RKO (cell line): ENCODE measurements around the gene MEGF8.
A peak's percentile ranks its signal among the peaks of the same experiment; 100 is the strongest.

ENCODE experiments used
- DNase-seq: peaks from one replicate; pipeline ENCODE4 v3.0.0-alpha.2; 2016; ENCODE audit warnings: low spot score

Gene MEGF8

GRCh38 chr19:42420055-42420544 is 94.7 kb downstream of the MEGF8 start:
- peak; percentile 83 for DNase-seq

GRCh38 chr19:42421101-42421500 is 95.7 kb downstream of the MEGF8 start:
- no peak for DNase-seq

- peak; percentile 65 for DNase-seq
These were observed 96.2 kb downstream of the MEGF8 start for GRCh38 chr19:42421591-42422031.

- DNase-seq = peak; percentile 48
These were observed 96.9 kb downstream of the MEGF8 start for GRCh38 chr19:42422092-42422900.

- peak; percentile 69 for DNase-seq
These were observed 97.5 kb downstream of the MEGF8 start for GRCh38 chr19:42422901-42423461.

- peak; percentile 96 for DNase-seq
These were observed 98.3 kb downstream of the MEGF8 start for GRCh38 chr19:42423462-42424344.

GRCh38 chr19:42424345-42424707 is 98.9 kb downstream of the MEGF8 start:
- DNase-seq = no peak

GRCh38 chr19:42424712-42425131 is 99.3 kb downstream of the MEGF8 start:
- no peak for DNase-seq

- no peak for DNase-seq
These were observed 101.2 kb downstream of the MEGF8 start for GRCh38 chr19:42426643-42427042.

GRCh38 chr19:42427313-42427712 is 101.9 kb downstream of the MEGF8 start, which contains the start of gene LIPE:
Gene LIPE (minus strand): TSS chr19:42427388. CDS start chr19:42427149, 239 bp downstream.
- DNase-seq = no peak
